Fibroblast of skin of scalp (primary cell): ENCODE data around the gene PDLIM1.
A peak's percentile ranks its signal among the peaks of the same experiment; 100 is the strongest.

Experiments
- DNase-seq: peaks from one replicate; pipeline ENCODE4 v3.0.0-alpha.2; 2013

The PDLIM1 gene

DNA sequence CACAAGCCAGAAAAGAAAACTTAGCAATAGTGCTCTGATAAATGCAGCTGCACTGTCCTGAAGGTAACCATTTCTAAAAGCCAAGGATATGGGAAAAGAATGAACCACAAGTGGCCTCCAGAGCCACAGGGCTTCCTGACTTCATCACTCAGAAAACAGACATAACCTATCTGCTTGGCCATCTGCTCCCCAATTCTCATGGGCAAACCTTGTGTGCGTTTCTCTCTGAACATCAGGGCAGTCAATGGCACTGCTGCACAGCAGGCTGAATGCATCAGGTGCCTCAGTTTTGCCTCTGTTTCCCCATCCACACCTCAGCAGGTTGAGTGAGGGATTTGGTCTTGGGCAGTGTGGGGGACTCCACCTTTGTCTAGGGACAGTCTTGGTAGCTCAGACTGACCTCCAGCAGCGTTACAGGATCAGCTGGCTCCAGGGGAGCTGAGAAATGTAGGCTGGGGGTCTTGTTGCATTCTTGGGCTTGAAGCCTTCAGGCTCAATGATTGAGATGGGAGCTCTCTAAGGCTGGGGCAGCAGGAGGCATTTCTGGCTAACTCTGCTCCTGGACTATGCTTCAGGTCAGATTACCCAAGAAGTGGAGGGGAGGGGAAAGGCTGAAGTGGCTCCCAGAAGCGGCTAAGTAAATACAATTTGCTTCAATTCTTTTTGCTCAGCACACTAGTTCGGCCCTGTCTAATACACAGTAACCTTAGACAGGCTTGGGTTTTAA lies 23.6 kb upstream of the PDLIM1 start:
- no peak for DNase-seq

- DNase-seq: no peak
These were observed 22.2 kb upstream of the PDLIM1 start for GRCh38 chr10:95312986-95313495.

GRCh38 chr10:95312257-95312656 lies 21.5 kb upstream of the PDLIM1 start:
- no peak for DNase-seq

- DNase-seq: no peak
These were observed 19.2 kb upstream of the PDLIM1 start for GRCh38 chr10:95309958-95310357.

DNA sequence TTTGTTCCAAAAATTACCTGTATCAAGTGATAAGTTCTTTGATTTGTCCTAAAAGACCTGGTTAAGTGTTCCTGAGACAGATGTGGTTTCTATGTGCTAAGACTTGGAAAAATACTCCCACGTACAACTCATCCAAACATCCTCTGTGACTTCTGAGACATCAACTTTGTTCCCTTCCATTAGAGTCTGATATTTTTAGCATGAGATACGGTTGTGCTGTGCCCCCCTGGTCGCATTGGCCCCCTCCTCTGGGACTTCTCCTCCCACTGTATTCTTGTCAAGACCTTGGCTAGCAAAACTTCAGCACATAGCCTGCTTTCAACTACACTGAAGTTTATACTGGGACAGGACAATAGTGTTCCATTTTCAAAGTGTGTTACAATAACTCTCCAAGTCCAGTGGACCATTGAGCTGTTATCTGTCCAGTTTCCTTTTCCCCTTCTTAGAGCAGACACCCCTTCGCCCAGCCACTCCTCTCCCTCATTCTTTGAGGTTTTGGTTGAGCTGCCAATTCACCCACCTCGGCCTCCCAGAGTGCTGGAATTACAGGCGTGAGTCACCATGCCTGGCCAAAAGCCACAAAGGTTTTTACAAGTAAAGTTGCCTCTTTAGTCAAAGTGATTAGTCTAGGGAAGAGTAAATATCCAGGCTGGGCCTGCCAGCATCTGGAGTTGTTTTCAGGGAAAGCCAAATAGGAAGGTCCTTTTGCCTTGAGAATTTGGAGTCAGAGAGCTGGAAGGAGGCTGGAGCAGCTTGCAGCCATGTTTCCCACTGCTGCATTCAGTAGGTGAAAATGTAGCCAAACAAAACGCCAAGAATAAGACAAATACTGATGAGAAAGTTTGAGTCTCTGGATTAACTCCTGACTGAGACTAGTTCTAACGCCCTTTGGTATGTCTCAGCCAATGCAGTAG lies 17.8 kb upstream of the PDLIM1 start:
- peak; percentile 99 for DNase-seq

- DNase-seq: no peak
These were observed 16.0 kb upstream of the PDLIM1 start for GRCh38 chr10:95306851-95307250.

GRCh38 chr10:95306318-95306650 lies 15.5 kb upstream of the PDLIM1 start:
- no peak for DNase-seq

- no peak for DNase-seq
These were observed 15.0 kb upstream of the PDLIM1 start for GRCh38 chr10:95305606-95306317.

DNA sequence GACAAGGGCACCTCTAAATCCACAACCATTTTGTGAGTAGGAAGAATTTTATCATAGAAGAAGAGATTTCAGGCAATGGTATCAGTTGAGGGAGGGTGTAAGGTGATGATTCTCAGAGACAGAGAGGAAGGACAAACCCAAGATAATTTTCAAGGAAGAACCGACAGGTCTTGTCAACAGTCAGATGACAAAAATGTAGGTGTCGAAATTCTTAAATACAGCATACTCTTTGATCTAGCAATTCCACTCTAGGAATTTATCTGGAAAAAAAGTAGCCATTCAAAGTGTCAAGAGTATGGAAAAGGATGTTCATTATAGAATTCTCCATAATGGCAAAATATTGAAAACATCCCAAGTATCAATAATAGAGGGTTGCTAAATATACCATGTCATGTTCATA lies 14.2 kb upstream of the PDLIM1 start:
- DNase-seq: no peak

- DNase-seq: no peak
These were observed 13.7 kb upstream of the PDLIM1 start for GRCh38 chr10:95304463-95304862.

GRCh38 chr10:95303950-95304349 lies 13.1 kb upstream of the PDLIM1 start:
- DNase-seq: no peak

DNA sequence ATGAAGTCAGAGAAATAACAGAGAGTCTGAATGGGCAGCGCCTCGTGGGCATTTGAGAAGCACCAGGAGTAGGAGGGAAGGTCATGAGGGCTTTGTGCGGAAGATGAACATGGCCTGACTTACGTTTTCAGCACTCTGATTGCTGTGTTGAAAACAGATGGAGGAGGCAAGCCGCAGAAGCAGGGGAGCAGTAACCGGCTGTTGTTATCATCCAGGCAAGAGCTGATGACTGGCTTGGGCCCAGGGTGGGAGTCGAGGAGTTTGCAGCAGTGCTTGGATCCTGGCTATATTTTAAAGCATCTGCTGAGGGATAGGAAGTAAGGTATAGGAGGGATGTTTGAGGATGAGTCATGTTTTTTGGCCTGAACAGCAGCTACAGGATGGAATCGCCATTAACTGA lies 12.7 kb upstream of the PDLIM1 start:
- peak; percentile 23 for DNase-seq

DNA sequence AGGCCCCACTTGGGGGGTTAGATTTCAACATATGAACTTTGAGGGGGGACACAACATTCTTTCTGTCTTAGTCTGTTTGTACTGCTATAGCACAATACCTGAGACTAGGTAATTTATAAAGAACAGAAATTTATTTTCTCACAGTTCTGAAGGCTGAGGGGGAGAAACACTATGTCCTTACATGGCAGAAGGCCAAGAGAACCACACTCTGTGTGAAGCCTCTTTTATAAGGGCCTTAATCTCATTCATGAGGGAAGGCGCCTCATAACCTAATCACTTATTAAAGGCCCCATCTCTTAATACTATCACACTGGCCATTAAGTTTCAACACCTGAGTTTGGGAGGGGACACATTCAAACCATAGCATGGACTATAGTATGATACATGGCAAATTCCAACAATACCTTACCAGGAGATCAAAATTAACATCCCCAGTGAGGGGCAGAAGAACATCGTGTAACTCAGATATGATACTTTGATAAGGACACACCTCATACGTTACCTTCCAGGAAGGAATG lies 9.3 kb upstream of the PDLIM1 start:
- DNase-seq: no peak

DNA sequence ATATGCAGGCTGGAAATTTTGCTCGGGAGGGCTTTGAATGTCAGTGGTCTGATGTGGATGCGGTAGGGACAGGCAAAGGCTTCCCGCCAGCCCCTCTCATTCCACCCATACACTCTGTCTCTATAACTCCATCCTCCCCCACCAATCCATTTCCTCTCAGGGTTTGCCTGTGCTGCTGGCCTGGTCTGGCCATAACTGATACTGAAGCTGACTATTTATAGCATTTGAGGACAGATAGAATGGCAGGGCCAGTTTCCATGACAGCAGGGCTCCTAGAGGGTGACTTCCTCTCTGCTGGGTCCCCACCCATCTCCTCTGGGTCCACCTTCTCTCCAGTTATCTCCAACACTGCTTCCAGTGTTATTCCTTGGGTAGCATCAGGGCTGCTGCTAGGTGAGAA lies 6.6 kb upstream of the PDLIM1 start:
- DNase-seq: no peak

DNA sequence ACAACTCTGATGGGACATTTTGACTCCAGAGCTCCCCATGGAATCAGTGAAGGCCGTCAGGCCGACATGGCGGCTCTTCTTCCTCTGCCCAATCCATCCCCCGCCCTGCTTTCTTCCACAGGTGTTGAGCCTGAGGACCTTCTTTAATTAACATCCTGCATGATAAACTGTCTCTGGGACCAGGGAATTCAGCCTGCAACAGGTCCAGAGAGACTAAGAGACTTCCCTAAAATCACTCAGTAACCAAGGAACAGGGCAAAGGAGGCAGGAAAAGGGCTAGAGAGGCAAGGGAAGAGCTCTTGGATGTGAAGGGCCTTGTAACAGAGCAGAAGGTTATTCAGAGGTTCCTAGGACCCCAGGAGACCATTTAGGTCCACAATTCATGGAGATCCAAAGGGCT lies 6.0 kb upstream of the PDLIM1 start:
- DNase-seq: no peak

- DNase-seq: peak; percentile 37
These were observed 4.4 kb upstream of the PDLIM1 start for GRCh38 chr10:95295031-95295755.

DNA sequence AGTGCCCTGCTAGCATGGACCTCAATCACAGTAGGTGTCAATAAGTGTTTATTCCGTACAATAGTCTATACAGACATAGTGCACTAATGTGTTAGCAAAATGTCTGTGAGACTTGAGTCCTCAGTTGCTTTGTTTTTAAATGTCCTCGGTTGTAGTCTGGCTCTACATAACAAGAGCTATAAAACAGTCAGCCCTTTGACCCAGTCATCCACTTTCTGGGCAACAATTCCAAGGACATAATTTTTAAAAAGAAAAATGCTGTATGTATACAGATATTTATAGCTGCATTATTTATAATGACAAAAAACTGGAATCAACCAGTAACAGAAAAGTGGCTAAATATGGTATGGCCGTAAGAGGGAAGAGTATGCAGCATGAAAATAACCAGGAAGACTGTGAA lies 2.8 kb upstream of the PDLIM1 start:
- DNase-seq: no peak

- DNase-seq: no peak
These were observed 699 bp upstream of the PDLIM1 start for GRCh38 chr10:95291365-95292039.

DNA sequence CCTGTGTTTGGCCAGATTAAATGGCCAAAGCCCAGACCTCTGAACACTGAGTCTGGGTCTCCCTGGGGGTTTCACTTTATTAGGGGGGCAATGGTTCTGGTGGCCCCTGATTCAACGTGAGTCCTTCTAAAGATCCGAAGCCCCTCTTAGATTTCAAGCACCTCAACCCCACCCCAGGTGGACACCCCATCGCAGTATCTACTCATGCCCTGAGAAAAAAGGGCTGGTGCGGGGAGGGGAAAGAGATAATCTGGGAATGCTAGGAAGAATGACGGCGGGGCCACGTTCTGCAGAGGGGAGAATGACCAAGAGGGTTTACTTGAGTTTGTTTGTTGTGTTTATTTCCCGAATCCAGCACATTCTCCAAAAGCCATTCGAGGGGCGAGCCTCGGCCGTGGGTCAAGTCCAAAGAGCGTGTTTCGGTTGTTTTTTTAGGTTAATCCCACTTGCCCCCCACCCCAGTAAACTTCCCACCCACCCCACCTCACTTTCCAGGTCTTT lies 832 bp downstream of the PDLIM1 start:
- DNase-seq: no peak

DNA sequence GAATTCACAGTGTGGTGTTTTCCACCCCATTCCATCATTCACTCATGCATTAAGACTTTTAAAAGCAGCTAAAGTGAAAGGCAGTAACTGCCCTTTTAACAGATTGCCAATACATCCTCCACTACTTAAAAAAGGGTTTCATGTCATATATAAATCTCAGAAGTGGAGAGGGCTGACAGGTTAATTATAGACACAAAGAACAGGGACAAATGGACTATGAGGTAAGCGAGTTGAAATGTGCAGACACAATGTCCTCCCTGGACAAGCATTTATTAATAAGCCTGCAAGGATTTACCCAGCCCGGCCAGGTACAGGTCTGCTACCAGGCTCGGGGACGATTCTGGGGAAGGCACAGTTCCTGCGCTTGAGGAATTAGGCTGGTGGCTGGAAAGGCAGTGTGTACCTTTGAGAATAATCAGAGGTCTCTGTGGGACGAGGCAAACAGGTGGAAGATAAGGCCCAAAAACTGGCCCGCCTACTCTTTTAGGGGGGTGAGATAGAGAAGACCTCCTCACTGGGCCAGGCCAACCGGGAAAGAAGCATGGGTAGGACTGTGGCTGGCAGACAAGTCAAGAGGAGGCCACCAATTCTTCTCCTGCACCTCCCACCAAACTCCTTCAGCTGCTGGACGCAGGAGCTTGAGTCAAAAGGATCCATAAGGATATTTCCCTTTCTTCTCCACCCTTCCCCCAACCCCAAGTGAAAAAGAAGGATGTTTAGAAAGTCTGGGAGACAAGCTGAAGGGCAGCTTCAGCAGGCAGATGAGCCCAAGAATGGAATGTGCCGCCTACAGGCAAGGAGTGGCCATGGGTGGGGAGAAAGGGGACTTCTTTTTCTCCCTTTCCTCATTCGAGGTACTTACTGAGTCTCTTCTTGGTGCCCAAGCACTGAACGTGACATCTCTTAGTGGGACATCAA lies 1.5 kb downstream of the PDLIM1 start:
- peak; percentile 59 for DNase-seq
